ENCODE results near the gene SNAP47.

SNAP47 gene

GRCh38 chr1:227749916-227750710 is 14.9 kb downstream of the SNAP47 start:
- no peak for DNase-seq (ENCODE audit: low spot score)

- no peak for DNase-seq (ENCODE audit: low spot score)
Observed at GRCh38 chr1:227753999-227754711, 18.9 kb downstream of the SNAP47 start.

- DNase-seq (ENCODE audit: low spot score): no peak
Observed at GRCh38 chr1:227754958-227755357, 19.7 kb downstream of the SNAP47 start.

- no peak for DNase-seq (ENCODE audit: low spot score)
Observed at GRCh38 chr1:227756172-227756959, 21.1 kb downstream of the SNAP47 start.

- DNase-seq (ENCODE audit: low spot score): no peak
Observed at GRCh38 chr1:227757781-227758180, 22.5 kb downstream of the SNAP47 start.

- no peak for DNase-seq (ENCODE audit: low spot score)
Observed at GRCh38 chr1:227758366-227758765, 23.1 kb downstream of the SNAP47 start.

- peak; percentile 77 for DNase-seq (ENCODE audit: low spot score)
Observed at GRCh38 chr1:227759341-227760300, 24.4 kb downstream of the SNAP47 start.

GRCh38 chr1:227760377-227760776 is 25.1 kb downstream of the SNAP47 start:
- DNase-seq (ENCODE audit: low spot score): no peak

- no peak for DNase-seq (ENCODE audit: low spot score)
Observed at GRCh38 chr1:227761621-227762230, 26.5 kb downstream of the SNAP47 start.

GRCh38 chr1:227762231-227762911 is 27.1 kb downstream of the SNAP47 start:
- peak; percentile 87 for DNase-seq (ENCODE audit: low spot score)

GRCh38 chr1:227763246-227764018 is 28.2 kb downstream of the SNAP47 start:
- DNase-seq (ENCODE audit: low spot score): no peak

GRCh38 chr1:227764019-227764391 is 28.8 kb downstream of the SNAP47 start:
- DNase-seq (ENCODE audit: low spot score): no peak

GRCh38 chr1:227765261-227766014 is 30.2 kb downstream of the SNAP47 start:
- DNase-seq (ENCODE audit: low spot score): no peak

GRCh38 chr1:227766015-227766634 is 30.9 kb downstream of the SNAP47 start:
- DNase-seq (ENCODE audit: low spot score): no peak

- DNase-seq (ENCODE audit: low spot score): no peak
Observed at GRCh38 chr1:227766653-227767277, 31.5 kb downstream of the SNAP47 start.

- no peak for DNase-seq (ENCODE audit: low spot score)
Observed at GRCh38 chr1:227767401-227768124, 32.3 kb downstream of the SNAP47 start.

- DNase-seq (ENCODE audit: low spot score): no peak
Observed at GRCh38 chr1:227768125-227768439, 32.8 kb downstream of the SNAP47 start.
